Liver (tissue), 9 donors: ENCODE results near the gene EML5. TPM values are rescaled to one million over a fixed set of nuclear protein-coding genes. Genes with fewer than 3 reads are reported as not detected.

ENCODE experiments used
- DNase-seq: peaks from one replicate; pipeline ENCODE4 v3.0.0-alpha.2; 2017; ENCODE audit warnings: low spot score
- H3K27ac ChIP-seq, 2 donors: one replicate each; pipeline ENCODE4 v1.7.0; 2013; ENCODE audit warnings: inconsistent platforms in 2 of 2, low read length in 2 of 2, control low read depth in 1 of 2, low read depth in 1 of 2, mild to moderate bottlenecking in 1 of 2
- H3K27me3 ChIP-seq, 4 donors: one replicate each; pipeline versions ENCODE4 v1.6.1 to v1.7.0; 2013; ENCODE audit warnings: low read length in 3 of 4, inconsistent platforms in 1 of 4, mild to moderate bottlenecking in 1 of 4, moderate library complexity in 1 of 4; ENCODE audit not compliant: control insufficient read depth in 4 of 4, insufficient read depth in 4 of 4
- H3K36me3 ChIP-seq, 4 donors: one replicate each; pipeline versions ENCODE4 v1.6.1 to v1.7.0; 2013; ENCODE audit warnings: low read length in 3 of 4, mild to moderate bottlenecking in 3 of 4, low read depth in 1 of 4, moderate library complexity in 1 of 4; ENCODE audit not compliant: control insufficient read depth in 4 of 4, insufficient read depth in 3 of 4
- H3K4me1 ChIP-seq, 4 donors: one replicate each; pipeline versions ENCODE4 v1.6.1 to v1.7.0; 2013; ENCODE audit warnings: low read length in 3 of 4, mild to moderate bottlenecking in 3 of 4, moderate library complexity in 1 of 4; ENCODE audit not compliant: control insufficient read depth in 4 of 4, insufficient read depth in 4 of 4
- H3K4me3 ChIP-seq, 3 donors: one replicate each; pipeline versions ENCODE4 v1.6.1 to v1.7.0; 2013; ENCODE audit warnings: low read length in 3 of 3, control low read depth in 1 of 3, low read depth in 1 of 3, mild to moderate bottlenecking in 1 of 3
- H3K9ac ChIP-seq, 2 donors: one replicate each; pipeline ENCODE4 v1.7.0; 2013; ENCODE audit warnings: low read length in 2 of 2, mild to moderate bottlenecking in 2 of 2, moderate library complexity in 2 of 2, control low read depth in 1 of 2, low read depth in 1 of 2
- H3K9me3 ChIP-seq, 4 donors: one replicate each; pipeline versions ENCODE4 v1.6.1 to v1.7.0; 2013; ENCODE audit warnings: low read length in 3 of 4; ENCODE audit not compliant: control insufficient read depth in 4 of 4
- EGR1 ChIP-seq, 2 donors: IDR thresholded peaks; 2 replicates each; pipeline ENCODE4 v1.6.1; 2016 to 2018; ENCODE audit warnings: antibody characterized with exemption in 2 of 2, low read depth in 2 of 2
- FOXA1 ChIP-seq: IDR thresholded peaks from 2 replicates; pipeline ENCODE4 v1.6.1; 2016; ENCODE audit warnings: antibody characterized with exemption
- FOXA2 ChIP-seq: IDR thresholded peaks from 2 replicates; pipeline ENCODE4 v1.6.1; 2016; ENCODE audit warnings: antibody characterized with exemption
- GABPA ChIP-seq, 2 donors: IDR thresholded peaks in 1 of 2; conservative IDR thresholded peaks in 1 of 2; 2 replicates each; pipeline ENCODE4 v1.6.1; 2016; ENCODE audit warnings: antibody characterized with exemption in 2 of 2, mild to moderate bottlenecking in 1 of 2, moderate library complexity in 1 of 2
- HNF4A ChIP-seq, 2 donors: conservative IDR thresholded peaks; 2 replicates each; pipeline ENCODE4 v1.6.1; 2016; ENCODE audit warnings: antibody characterized with exemption in 2 of 2, mild to moderate bottlenecking in 2 of 2
- HNF4G ChIP-seq: IDR thresholded peaks from 2 replicates; pipeline ENCODE4 v1.6.1; 2016; ENCODE audit warnings: antibody characterized with exemption
- JUND ChIP-seq, 2 donors: IDR thresholded peaks; 2 replicates each; pipeline ENCODE4 v1.6.1; 2016; ENCODE audit warnings: antibody characterized with exemption in 2 of 2
- RAD21 ChIP-seq, 2 donors: IDR thresholded peaks; 2 replicates each; pipeline ENCODE4 v1.6.1; 2016; ENCODE audit warnings: antibody characterized with exemption in 2 of 2, mild to moderate bottlenecking in 2 of 2
- RXRA ChIP-seq, 2 donors: IDR thresholded peaks; 2 replicates each; pipeline ENCODE4 v1.6.1; 2017 to 2018; ENCODE audit warnings: antibody characterized with exemption in 2 of 2, mild to moderate bottlenecking in 1 of 2
- SP1 ChIP-seq: IDR thresholded peaks from 2 replicates; pipeline ENCODE4 v1.6.1; 2018; ENCODE audit warnings: antibody characterized with exemption, mild to moderate bottlenecking
- TAF1 ChIP-seq: conservative IDR thresholded peaks from 2 replicates; pipeline ENCODE4 v1.6.1; 2016; ENCODE audit warnings: antibody characterized with exemption, mild to moderate bottlenecking
- WGBS: extraction: QIAGEN DNeasy Blood & Tissue Kit; methylation state at CpG from one replicate; pipeline ENCODE4 v1.1.7; 2013; 5-methylcytosine and 5-hydroxymethylcytosine counted together
- polyA plus RNA-seq, 2 donors: library from polyadenylated mRNA; stranded (reverse) in 1 of 2; unstranded in 1 of 2; fragments of 200-250 nt in 1 of 2; fragments of >200 nt in 1 of 2; fragmentation: Nextera tagmentation in 1 of 2; extraction: Ambion mirVana in 1 of 2; gene quantifications; one replicate each; pipeline versions ENCODE4 v1.2.1 to v1.2.3, GENCODE V29; 2013 to 2015
- total RNA-seq, 2 donors: library from RNA; depleted of rRNA; stranded (reverse); fragments of >200 nt; gene quantifications; one replicate each; pipeline ENCODE4 v1.2.3, GENCODE V29; 2014
- TF ChIP-seq, protein P1 (sequence below): fragments of 150-350 bp; IDR thresholded peaks from 2 replicates; pipeline ENCODE4 v1.5.1; 2017; ENCODE audit warnings: improper control_type of control experiment, low read depth, low read length; ENCODE audit not compliant: missing input control
- TF ChIP-seq, protein P2 (sequence below): IDR thresholded peaks from 2 replicates; pipeline ENCODE4 v1.6.1; 2016; ENCODE audit warnings: antibody characterized with exemption
- TF ChIP-seq, protein P3 (sequence below): IDR thresholded peaks from 2 replicates; pipeline ENCODE4 v1.6.1; 2016; ENCODE audit warnings: antibody characterized with exemption
- donor health status: healthy.
- donor health status: healthy.
- donor health status: healthy.
- donor health status: healthy.
- donor health status: healthy.

The EML5 gene
- total and polyA plus RNA-seq, 4 donors: 0.09 to 3.8 (median 0.55) TPM

DNA sequence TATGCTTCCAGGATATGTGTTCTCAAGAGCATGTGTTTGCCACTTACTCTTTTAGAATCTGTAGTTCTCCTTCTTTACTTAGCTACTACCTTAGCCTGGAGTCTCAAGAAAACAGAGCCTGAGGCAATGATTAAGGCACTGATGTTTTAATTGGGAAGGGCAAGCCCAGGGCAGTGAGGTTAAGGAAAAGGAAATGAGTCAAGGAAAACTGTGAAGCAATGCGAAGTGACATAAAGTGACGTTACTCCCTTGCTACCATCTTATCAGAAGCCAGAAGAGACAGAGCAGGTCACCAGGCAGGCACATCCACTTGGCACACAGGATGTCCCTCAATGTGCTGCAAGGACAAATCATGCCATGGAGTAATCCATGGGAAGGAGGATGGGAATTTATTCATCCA is 11.3 kb upstream of the EML5 start:
- Histone ChIP-seq H3K4me1 (no peaks in the 10 kb centered on the region), H3K4me3 (no peak overlapping the region), H3K9ac (no peak overlapping the region), H3K27me3 (no peaks in the 10 kb centered on the region), H3K36me3 (no peaks in the 10 kb centered on the region), H3K9me3 (peaks cover 0 to 4% (median 0%) of the 10 kb centered on the region in 4 donors), H3K27ac (no peak overlapping the region)
- 73% methylated on average over 2 of the region's 2 CpGs for WGBS
- no peak for DNase-seq
- TF ChIP-seq EGR1 (IDR thresholded peaks at IDR 0.05; ENCODE audit: low read depth in 2 of 2): no peak
- TF ChIP-seq, protein P1, sequence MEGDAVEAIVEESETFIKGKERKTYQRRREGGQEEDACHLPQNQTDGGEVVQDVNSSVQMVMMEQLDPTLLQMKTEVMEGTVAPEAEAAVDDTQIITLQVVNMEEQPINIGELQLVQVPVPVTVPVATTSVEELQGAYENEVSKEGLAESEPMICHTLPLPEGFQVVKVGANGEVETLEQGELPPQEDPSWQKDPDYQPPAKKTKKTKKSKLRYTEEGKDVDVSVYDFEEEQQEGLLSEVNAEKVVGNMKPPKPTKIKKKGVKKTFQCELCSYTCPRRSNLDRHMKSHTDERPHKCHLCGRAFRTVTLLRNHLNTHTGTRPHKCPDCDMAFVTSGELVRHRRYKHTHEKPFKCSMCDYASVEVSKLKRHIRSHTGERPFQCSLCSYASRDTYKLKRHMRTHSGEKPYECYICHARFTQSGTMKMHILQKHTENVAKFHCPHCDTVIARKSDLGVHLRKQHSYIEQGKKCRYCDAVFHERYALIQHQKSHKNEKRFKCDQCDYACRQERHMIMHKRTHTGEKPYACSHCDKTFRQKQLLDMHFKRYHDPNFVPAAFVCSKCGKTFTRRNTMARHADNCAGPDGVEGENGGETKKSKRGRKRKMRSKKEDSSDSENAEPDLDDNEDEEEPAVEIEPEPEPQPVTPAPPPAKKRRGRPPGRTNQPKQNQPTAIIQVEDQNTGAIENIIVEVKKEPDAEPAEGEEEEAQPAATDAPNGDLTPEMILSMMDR: no peak

DNA sequence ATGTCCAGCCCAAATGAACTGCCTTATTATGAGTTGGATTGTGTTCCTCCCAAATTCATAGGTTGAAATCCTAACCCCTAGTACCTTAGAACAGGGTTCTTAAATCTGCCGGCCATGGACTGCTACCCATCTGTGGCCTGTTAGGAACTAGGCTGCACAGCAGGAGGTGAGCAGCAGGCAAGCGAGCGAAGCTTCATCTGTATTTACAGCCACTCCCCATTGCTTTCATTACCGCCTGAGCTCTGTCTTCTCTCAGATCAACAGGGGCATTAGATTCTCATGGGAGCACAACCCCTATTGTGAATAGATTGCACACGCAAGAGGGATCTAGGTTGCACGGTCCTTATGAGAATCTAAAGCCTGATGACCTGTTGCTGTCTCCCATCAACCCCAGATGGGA is 9.8 kb upstream of the EML5 start:
- no peak for DNase-seq
- 87% methylated on average over 6 of the region's 6 CpGs for WGBS

DNA sequence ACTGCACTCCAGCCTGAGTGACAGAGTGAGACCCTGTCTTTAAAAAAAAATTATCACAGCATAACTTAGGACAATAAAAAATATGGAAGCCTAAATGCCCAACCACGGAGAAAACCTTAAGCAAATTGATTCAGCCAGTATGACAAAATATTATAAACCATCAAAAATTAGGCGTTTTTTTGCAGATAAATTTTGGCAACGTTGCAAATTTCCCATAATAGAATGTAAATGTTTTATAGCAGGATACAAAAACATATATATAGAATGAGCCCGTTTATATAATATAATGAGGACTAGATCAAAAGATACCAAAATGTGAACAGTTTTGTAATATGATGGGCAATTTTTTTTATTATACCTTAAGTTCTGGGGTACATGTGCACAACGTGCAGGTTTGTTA is 6.8 kb upstream of the EML5 start:
- H3K9me3 ChIP-seq: peaks cover 0 to 2% (median 0%) of the 10 kb centered on the region in 4 donors
- no peak overlapping the region for H3K9ac ChIP-seq
- no peak for DNase-seq
- H3K4me1 ChIP-seq: no peaks in the 10 kb centered on the region
- H3K27ac ChIP-seq: no peak overlapping the region
- H3K27me3 ChIP-seq: no peaks in the 10 kb centered on the region
- 67% methylated on average over 5 of the region's 5 CpGs for WGBS
- no peak overlapping the region for H3K4me3 ChIP-seq
- no peaks in the 10 kb centered on the region for H3K36me3 ChIP-seq
- TF ChIP-seq FOXA1: no peak
- no peak for TF ChIP-seq SP1
- TF ChIP-seq EGR1 (IDR thresholded peaks at IDR 0.05; ENCODE audit: low read depth in 2 of 2): no peak
- TF ChIP-seq, protein P2, sequence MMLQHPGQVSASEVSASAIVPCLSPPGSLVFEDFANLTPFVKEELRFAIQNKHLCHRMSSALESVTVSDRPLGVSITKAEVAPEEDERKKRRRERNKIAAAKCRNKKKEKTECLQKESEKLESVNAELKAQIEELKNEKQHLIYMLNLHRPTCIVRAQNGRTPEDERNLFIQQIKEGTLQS: no peak
- TF ChIP-seq HNF4G: no peak
- no peak for TF ChIP-seq RXRA (IDR thresholded peaks at IDR 0.05)
- TF ChIP-seq GABPA (IDR thresholded peaks at IDR 0.05 in 1 of 2, conservative IDR thresholded peaks at IDR 0.05 in 1 of 2): no peak
- TF ChIP-seq HNF4A (conservative IDR thresholded peaks at IDR 0.05): no peak
- no peak for TF ChIP-seq RAD21 (IDR thresholded peaks at IDR 0.05)
- no peak for TF ChIP-seq TAF1
- TF ChIP-seq FOXA2: no peak
- TF ChIP-seq, protein P1: no peak
- TF ChIP-seq, protein P3, sequence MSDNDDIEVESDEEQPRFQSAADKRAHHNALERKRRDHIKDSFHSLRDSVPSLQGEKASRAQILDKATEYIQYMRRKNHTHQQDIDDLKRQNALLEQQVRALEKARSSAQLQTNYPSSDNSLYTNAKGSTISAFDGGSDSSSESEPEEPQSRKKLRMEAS: no peak
- no peak for TF ChIP-seq JUND (IDR thresholded peaks at IDR 0.05)

More for the DNA sequence above, 9.8 kb upstream of the EML5 start:
- TF ChIP-seq GABPA (IDR thresholded peaks at IDR 0.05 in 1 of 2, conservative IDR thresholded peaks at IDR 0.05 in 1 of 2) (no peak), SP1 (no peak), HNF4G (no peak), JUND (IDR thresholded peaks at IDR 0.05) (no peak)
- TF ChIP-seq, protein P3: no peak
- TF ChIP-seq, protein P1: no peak
- no peaks in the 10 kb centered on the region for H3K36me3 ChIP-seq
- no peak overlapping the region for H3K4me3 ChIP-seq
- no peak overlapping the region for H3K9ac ChIP-seq
- no peaks in the 10 kb centered on the region for H3K4me1 ChIP-seq
- H3K27me3 ChIP-seq: no peaks in the 10 kb centered on the region
- no peak overlapping the region for H3K27ac ChIP-seq
- H3K9me3 ChIP-seq: peaks cover 0 to 2% (median 0%) of the 10 kb centered on the region in 4 donors
